Measurements from ENCODE around the gene ACTN3. TPM values are rescaled to one million over a fixed set of nuclear protein-coding genes. Genes with fewer than 3 reads are reported as not detected.

ACTN3 gene
- total RNA-seq, 1 experiment from 2014 or later: not detected

DNA sequence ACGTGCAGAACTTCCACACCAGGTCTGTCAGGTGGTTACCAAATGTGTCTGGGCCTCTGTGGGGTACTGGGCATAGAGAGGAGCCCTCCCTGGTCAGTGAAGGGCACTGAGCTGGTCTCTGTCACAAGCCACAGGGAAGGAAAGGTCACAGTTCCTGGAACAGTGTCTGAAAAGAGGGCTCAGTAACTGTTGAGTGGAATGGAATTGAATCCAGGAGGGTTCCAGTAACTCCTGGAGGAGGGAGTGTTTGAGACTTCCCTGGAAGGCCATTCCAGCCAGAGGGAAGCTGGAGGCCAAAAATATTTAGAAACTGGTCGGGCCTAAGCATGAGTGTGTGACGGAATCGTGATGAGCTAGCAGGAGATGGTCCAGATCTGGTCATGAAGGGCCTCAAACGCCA is 7.9 kb downstream of the ACTN3 start:
- Histone ChIP-seq H3K9me3 (ENCODE audit: low read depth, low read length, poor library complexity, severe bottlenecking) (no peaks in the 10 kb centered on the region), H3K27me3 (replicated peaks; ENCODE audit: insufficient read depth, low read depth, low read length, poor library complexity) (peaks cover 21% of the 10 kb centered on the region), H3K27ac (ENCODE audit: low read depth, low read length, poor library complexity, severe bottlenecking) (no peak overlapping the region), H3K36me3 (ENCODE audit: insufficient read depth, low read length, poor library complexity, severe bottlenecking) (no peaks in the 10 kb centered on the region), H3K4me1 (ENCODE audit: insufficient read depth, low read length, poor library complexity, severe bottlenecking) (no peaks in the 10 kb centered on the region), H3K4me3 (ENCODE audit: low read depth, low read length, poor library complexity, severe bottlenecking) (no peak overlapping the region)
- BruUV-seq (replicated peaks): no TSS peak
- TF ChIP-seq, protein P1, sequence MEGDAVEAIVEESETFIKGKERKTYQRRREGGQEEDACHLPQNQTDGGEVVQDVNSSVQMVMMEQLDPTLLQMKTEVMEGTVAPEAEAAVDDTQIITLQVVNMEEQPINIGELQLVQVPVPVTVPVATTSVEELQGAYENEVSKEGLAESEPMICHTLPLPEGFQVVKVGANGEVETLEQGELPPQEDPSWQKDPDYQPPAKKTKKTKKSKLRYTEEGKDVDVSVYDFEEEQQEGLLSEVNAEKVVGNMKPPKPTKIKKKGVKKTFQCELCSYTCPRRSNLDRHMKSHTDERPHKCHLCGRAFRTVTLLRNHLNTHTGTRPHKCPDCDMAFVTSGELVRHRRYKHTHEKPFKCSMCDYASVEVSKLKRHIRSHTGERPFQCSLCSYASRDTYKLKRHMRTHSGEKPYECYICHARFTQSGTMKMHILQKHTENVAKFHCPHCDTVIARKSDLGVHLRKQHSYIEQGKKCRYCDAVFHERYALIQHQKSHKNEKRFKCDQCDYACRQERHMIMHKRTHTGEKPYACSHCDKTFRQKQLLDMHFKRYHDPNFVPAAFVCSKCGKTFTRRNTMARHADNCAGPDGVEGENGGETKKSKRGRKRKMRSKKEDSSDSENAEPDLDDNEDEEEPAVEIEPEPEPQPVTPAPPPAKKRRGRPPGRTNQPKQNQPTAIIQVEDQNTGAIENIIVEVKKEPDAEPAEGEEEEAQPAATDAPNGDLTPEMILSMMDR (conservative IDR thresholded peaks at IDR 0.05; ENCODE audit: low read depth, low read length): no peak
- no peak for TF ChIP-seq EZH2 (IDR thresholded peaks at IDR 0.05; ENCODE audit: borderline replicate concordance, low read depth, low read length, poor library complexity, severe bottlenecking)
- intact Hi-C loops (cut with micrococcal nuclease; ENCODE audit: unreplicated experiment): no loop called here
- ChIA-PET POLR2A (ENCODE audit: low non-redundant PET) (no interaction called here), CTCF (interaction anchor here (0.5 kb wide), 1 partner anchor 124 kb away, joined by 8 read pairs; no protein-coding TSS in a partner anchor)
- no peak for DNase-seq (ENCODE audit: low spot score)

- TF ChIP-seq, protein P1 (conservative IDR thresholded peaks at IDR 0.05; ENCODE audit: low read depth, low read length): no peak
- no peak for TF ChIP-seq EZH2 (IDR thresholded peaks at IDR 0.05; ENCODE audit: borderline replicate concordance, low read depth, low read length, poor library complexity, severe bottlenecking)
- DNase-seq (ENCODE audit: low spot score): no peak
- Histone ChIP-seq H3K9me3 (ENCODE audit: low read depth, low read length, poor library complexity, severe bottlenecking) (no peaks in the 10 kb centered on the region), H3K4me3 (ENCODE audit: low read depth, low read length, poor library complexity, severe bottlenecking) (no peak overlapping the region), H3K4me1 (ENCODE audit: insufficient read depth, low read length, poor library complexity, severe bottlenecking) (no peaks in the 10 kb centered on the region), H3K27ac (ENCODE audit: low read depth, low read length, poor library complexity, severe bottlenecking) (no peak overlapping the region), H3K36me3 (ENCODE audit: insufficient read depth, low read length, poor library complexity, severe bottlenecking) (no peaks in the 10 kb centered on the region), H3K27me3 (replicated peaks; ENCODE audit: insufficient read depth, low read depth, low read length, poor library complexity) (peaks cover 21% of the 10 kb centered on the region)
- no TSS peak for BruUV-seq (replicated peaks)
- intact Hi-C loops (cut with micrococcal nuclease; ENCODE audit: unreplicated experiment): no loop called here
- CTCF ChIA-PET: no interaction called here
- POLR2A ChIA-PET (ENCODE audit: low non-redundant PET): no interaction called here
These were observed 8.7 kb downstream of the ACTN3 start for GRCh38 chr11:66555416-66555815.

GRCh38 chr11:66556086-66556485 is 9.4 kb downstream of the ACTN3 start:
- intact Hi-C loops (cut with micrococcal nuclease; ENCODE audit: unreplicated experiment): no loop called here
- ChIA-PET POLR2A (ENCODE audit: low non-redundant PET) (no interaction called here), CTCF (no interaction called here)
- Histone ChIP-seq H3K27ac (ENCODE audit: low read depth, low read length, poor library complexity, severe bottlenecking) (no peak overlapping the region), H3K27me3 (replicated peaks; ENCODE audit: insufficient read depth, low read depth, low read length, poor library complexity) (peaks cover 21% of the 10 kb centered on the region), H3K36me3 (ENCODE audit: insufficient read depth, low read length, poor library complexity, severe bottlenecking) (no peaks in the 10 kb centered on the region), H3K9me3 (ENCODE audit: low read depth, low read length, poor library complexity, severe bottlenecking) (no peaks in the 10 kb centered on the region), H3K4me1 (ENCODE audit: insufficient read depth, low read length, poor library complexity, severe bottlenecking) (no peaks in the 10 kb centered on the region), H3K4me3 (ENCODE audit: low read depth, low read length, poor library complexity, severe bottlenecking) (no peak overlapping the region)
- TF ChIP-seq EZH2 (IDR thresholded peaks at IDR 0.05; ENCODE audit: borderline replicate concordance, low read depth, low read length, poor library complexity, severe bottlenecking): no peak
- TF ChIP-seq, protein P1 (conservative IDR thresholded peaks at IDR 0.05; ENCODE audit: low read depth, low read length): no peak
- DNase-seq (ENCODE audit: low spot score): no peak
- BruUV-seq (replicated peaks): no TSS peak
